Measurements from ENCODE around the gene FCN1.

DNA sequence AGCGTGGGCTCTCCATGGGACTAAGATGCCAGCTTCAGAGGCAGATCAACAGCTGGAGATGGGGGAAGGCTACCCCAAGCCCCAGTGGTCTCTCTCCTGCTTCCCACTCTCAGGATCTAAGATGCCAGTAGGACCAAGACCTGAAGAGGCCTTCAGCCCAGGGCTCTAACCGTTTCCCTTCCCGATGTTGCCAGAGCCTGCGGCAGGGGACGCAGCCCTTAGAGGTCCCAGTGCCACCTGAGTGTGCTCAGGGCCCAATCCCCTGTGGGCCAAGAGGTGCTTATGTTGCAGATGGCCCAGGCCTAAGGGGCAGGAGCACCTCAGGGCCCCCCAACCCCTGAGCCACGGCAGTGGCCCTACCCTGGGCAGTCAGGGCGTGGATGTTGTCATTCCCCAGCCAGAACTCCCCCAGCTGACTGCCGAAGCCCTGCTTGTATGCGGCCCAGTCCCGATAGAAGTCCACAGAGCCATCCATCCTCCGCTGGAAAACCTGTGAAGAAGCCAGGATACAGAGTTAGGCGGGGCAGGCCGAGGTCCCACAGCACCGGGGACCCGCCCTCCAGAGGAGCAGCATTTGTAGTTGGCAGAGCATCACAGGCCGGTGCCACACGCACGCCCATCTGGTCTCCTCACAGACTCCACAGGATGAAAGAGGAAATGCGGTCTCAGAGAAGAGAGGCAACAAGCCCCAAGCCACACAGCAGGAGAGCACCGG, 5.4 kb downstream of the FCN1 start:
- no peak for TF ChIP-seq POLR2AphosphoS5 (IDR thresholded peaks at IDR 0.05)
- TF ChIP-seq, protein P1, sequence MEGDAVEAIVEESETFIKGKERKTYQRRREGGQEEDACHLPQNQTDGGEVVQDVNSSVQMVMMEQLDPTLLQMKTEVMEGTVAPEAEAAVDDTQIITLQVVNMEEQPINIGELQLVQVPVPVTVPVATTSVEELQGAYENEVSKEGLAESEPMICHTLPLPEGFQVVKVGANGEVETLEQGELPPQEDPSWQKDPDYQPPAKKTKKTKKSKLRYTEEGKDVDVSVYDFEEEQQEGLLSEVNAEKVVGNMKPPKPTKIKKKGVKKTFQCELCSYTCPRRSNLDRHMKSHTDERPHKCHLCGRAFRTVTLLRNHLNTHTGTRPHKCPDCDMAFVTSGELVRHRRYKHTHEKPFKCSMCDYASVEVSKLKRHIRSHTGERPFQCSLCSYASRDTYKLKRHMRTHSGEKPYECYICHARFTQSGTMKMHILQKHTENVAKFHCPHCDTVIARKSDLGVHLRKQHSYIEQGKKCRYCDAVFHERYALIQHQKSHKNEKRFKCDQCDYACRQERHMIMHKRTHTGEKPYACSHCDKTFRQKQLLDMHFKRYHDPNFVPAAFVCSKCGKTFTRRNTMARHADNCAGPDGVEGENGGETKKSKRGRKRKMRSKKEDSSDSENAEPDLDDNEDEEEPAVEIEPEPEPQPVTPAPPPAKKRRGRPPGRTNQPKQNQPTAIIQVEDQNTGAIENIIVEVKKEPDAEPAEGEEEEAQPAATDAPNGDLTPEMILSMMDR (IDR thresholded peaks at IDR 0.05), result no peak

Measured in breast epithelium (tissue), 3 donors.